Diencephalon (tissue), 1 donor: ENCODE data around the gene BICDL1. TPM values are rescaled to one million over a fixed set of nuclear protein-coding genes. Genes with fewer than 3 reads are reported as not detected.

Experiments used
- small RNA-seq: library from RNA; depleted of rRNA; stranded (forward); fragments of <200 nt; gene quantifications from one replicate; pipeline ENCODE3, GENCODE V24; 2014
- total RNA-seq: library from RNA; depleted of rRNA; stranded (reverse); fragments of >200 nt; gene quantifications from one replicate; pipeline ENCODE4 v1.2.3, GENCODE V29; 2014

The BICDL1 gene
- total RNA-seq = 41.1 TPM

DNA sequence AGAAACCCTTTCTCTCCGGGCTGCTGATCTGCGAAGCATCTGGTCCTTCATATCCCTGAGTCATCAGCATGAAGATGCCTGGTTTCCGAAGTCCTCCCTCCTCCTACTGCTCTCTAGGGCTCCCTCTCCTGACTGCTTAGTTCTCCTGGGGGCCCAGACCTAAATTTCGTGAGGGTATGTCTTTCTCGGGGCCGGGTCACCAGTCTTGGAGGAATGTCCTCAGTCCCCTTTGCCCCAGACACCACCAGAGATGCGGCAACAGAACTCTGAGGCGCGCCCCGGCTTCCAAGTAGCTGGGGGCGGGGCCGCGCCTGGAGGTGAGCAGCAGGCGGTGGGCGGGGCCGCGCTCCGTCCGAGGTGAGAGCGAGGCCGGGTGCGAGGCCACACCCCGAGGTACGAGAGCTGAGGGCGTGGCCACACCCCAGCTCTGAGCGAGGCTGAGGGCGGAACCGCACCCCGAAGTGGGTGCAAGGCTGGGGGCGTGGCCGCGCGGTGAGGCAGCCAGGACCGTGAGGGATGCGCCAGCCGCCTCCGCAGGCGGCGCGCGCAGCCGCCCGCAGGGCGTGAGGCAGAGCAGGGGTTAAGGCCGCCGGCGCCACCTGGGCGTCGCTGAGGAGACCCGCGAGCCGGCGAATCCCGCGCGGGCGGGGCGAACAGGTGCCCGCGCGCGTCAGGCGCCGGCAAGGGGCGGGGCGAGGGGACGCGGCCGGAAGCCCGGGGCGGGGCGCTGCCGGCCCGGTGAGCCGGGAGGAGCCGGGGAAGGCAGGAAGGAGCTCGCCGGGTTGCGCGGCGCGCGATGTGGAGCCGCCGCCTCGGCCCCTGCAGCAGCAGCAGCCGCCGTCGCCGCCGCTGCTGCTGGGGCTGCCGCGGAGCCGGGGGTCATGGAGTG is at the start of gene BICDL1:
BICDL1 (plus strand) TSS at position 765 of the 889 bp plus-strand sequence. CDS start 633 bp downstream, outside the sequence.

DNA sequence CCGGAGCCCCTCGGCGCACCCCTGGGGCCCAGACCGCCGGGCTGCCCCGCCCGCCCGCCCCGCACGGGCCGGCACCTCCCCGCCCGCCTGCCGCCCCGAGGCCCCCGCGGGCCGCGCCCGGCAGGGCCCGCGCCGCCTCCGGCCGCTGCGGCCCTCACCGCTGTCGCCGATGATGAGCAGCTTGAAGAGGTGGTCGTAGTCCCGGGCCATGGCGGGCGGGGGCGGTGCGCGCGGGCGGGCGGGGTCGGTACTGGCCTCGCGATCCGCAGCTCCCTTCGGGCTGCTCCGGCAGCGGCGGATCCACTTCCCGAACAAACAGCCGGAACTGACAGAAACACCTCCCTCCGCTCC is 127.4 kb downstream of the BICDL1 start, which contains the start of gene RAB35:
RAB35 (minus strand) TSS at position 313 of the 351 bp plus-strand sequence; CDS start at position 210, 103 bp downstream.

Small RNA genes within 50 kb of the gene (small RNA-seq; reads per million reads assigned to genes)
- gene AC004812.1 = not detected

Other genes starting within 250 kb of the BICDL1 start
- gene CIT, start 111.9 kb upstream of the BICDL1 start, total RNA-seq = 63.9 TPM
- 28.6 TPM for gene RAB35, start 127.5 kb downstream of the BICDL1 start, total RNA-seq
- 68.7 TPM for gene GCN1, start 205.5 kb downstream of the BICDL1 start, total RNA-seq
- gene RPLP0, start 211.9 kb downstream of the BICDL1 start, total RNA-seq = 1,513 TPM